ENCODE data around the gene GSX1. TPM values are rescaled to one million over a fixed set of nuclear protein-coding genes. Genes with fewer than 3 reads are reported as not detected.

Gene GSX1
- total RNA-seq, 2 donors from 2014 or later = not detected

DNA sequence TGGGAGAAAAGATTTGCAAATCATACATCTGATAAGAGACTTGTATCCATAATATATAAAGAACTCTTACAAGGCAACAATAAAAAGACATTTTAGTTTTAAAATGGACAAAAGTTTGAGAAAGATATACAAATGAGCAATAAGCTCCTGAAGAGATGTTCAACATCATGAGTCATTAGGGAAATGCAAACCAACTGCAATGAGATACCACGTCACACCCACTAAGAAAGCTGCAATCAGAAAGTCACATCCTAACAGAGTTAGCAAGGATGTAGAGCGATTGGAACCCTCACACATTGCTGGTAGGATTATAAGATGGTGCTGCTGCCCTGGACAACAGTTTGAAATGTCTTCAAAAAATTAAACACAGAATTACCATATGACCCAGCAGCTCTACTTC is 50.3 kb downstream of the GSX1 start:
- Histone ChIP-seq H3K4me1 (replicated peaks) (no peaks in the 10 kb centered on the region), H3K4me3 (no peak overlapping the region), H3K9me3 (no peaks in the 10 kb centered on the region), H3K27ac (no peak overlapping the region), H3K36me3 (no peaks in the 10 kb centered on the region), H3K27me3 (replicated peaks; ENCODE audit: insufficient read depth) (no peaks in the 10 kb centered on the region)
- 86% methylated on average over 2 of the region's 2 CpGs for WGBS
- intact Hi-C loops (cut with DNase I) = no loop called here
- no peak for DNase-seq (ENCODE audit: low spot score)
- TF ChIP-seq, protein P1, sequence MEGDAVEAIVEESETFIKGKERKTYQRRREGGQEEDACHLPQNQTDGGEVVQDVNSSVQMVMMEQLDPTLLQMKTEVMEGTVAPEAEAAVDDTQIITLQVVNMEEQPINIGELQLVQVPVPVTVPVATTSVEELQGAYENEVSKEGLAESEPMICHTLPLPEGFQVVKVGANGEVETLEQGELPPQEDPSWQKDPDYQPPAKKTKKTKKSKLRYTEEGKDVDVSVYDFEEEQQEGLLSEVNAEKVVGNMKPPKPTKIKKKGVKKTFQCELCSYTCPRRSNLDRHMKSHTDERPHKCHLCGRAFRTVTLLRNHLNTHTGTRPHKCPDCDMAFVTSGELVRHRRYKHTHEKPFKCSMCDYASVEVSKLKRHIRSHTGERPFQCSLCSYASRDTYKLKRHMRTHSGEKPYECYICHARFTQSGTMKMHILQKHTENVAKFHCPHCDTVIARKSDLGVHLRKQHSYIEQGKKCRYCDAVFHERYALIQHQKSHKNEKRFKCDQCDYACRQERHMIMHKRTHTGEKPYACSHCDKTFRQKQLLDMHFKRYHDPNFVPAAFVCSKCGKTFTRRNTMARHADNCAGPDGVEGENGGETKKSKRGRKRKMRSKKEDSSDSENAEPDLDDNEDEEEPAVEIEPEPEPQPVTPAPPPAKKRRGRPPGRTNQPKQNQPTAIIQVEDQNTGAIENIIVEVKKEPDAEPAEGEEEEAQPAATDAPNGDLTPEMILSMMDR (IDR thresholded peaks at IDR 0.05) = no peak
- TF ChIP-seq POLR2AphosphoS5 (IDR thresholded peaks at IDR 0.05) (no peak), POLR2A (IDR thresholded peaks at IDR 0.05) (no peak)

Small RNAs within 50 kb of the gene (small RNA-seq; reads per million reads assigned to genes)
- 0 reads per million in 2 donors for gene RNU6-73P

Other genes starting within 250 kb of the GSX1 start
- 10 to 100 TPM; 26.3 to 34.1 TPM for gene LNX2, start 172.0 kb upstream of the GSX1 start, total RNA-seq
- 100 to 1,000 TPM; 114 to 183 TPM for gene POLR1D, start 170.6 kb upstream of the GSX1 start, total RNA-seq
- gene PDX1, start 127.5 kb downstream of the GSX1 start, total RNA-seq = not detected
- gene CDX2, start 176.8 kb downstream of the GSX1 start, total RNA-seq = under 1 TPM; 0.09 to 0.34 TPM
- not detected for gene URAD, start 196.2 kb downstream of the GSX1 start, total RNA-seq